Measurements from ENCODE around the gene PIK3CA. TPM values are rescaled to one million over a fixed set of nuclear protein-coding genes. Genes with fewer than 3 reads are reported as not detected.

PIK3CA gene
- total and polyA plus RNA-seq, 9 donors = 8.9 to 29.7 (median 20.2) TPM

DNA sequence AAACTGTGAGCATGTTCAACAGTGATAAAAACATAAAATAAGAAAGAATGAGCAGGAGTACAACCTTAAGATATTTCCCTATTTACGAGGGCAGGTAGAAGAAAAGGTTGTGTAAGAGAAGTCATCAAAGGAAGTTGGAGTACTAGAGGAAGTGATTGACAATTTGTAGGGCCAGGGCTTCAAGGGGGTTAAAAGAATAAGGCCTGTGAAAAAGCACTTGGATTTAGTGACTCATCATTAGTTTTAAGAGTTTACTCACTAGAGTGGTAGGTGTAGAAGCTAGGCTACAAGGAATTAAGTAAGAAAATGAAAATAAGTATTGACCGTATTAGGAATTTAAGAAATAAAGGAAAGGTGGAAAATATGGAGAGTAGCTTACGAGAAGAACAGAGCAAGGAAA, 79.2 kb downstream of the PIK3CA start:
- no peaks in the 10 kb centered on the region for H3K4me1 ChIP-seq (ENCODE audit: insufficient read depth)
- H3K27me3 ChIP-seq = no peaks in the 10 kb centered on the region
- no peak for DNase-seq
- no peak overlapping the region for H3K4me3 ChIP-seq
- no peaks in the 10 kb centered on the region for H3K36me3 ChIP-seq
- WGBS, 3 donors = 94 to 97% (median 94%) methylated on average over 3 of the region's 3 CpGs
- TF ChIP-seq, protein P1, sequence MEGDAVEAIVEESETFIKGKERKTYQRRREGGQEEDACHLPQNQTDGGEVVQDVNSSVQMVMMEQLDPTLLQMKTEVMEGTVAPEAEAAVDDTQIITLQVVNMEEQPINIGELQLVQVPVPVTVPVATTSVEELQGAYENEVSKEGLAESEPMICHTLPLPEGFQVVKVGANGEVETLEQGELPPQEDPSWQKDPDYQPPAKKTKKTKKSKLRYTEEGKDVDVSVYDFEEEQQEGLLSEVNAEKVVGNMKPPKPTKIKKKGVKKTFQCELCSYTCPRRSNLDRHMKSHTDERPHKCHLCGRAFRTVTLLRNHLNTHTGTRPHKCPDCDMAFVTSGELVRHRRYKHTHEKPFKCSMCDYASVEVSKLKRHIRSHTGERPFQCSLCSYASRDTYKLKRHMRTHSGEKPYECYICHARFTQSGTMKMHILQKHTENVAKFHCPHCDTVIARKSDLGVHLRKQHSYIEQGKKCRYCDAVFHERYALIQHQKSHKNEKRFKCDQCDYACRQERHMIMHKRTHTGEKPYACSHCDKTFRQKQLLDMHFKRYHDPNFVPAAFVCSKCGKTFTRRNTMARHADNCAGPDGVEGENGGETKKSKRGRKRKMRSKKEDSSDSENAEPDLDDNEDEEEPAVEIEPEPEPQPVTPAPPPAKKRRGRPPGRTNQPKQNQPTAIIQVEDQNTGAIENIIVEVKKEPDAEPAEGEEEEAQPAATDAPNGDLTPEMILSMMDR (IDR thresholded peaks at IDR 0.05) = no peak
- no peak for TF ChIP-seq POLR2A (IDR thresholded peaks at IDR 0.05)
- TF ChIP-seq EP300 (IDR thresholded peaks at IDR 0.05) = no peak
- no peak overlapping the region for H3K27ac ChIP-seq
- no peaks in the 10 kb centered on the region for H3K9me3 ChIP-seq
- intact Hi-C loops (cut with DNase I) = no loop called here

DNA sequence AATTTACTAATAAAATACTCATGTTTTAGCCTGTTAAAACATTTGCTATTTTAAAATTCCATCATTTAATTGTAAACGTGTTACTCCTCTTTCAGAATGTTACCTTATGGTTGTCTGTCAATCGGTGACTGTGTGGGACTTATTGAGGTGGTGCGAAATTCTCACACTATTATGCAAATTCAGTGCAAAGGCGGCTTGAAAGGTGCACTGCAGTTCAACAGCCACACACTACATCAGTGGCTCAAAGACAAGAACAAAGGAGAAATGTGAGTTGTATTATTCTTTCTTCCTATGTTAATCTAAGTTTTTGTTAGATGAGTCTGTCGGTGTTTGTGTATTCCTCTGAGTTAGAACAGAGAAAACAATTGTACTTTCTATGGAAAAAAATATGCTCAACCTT, 81.0 kb downstream of the PIK3CA start:
- Histone ChIP-seq H3K9me3 (no peaks in the 10 kb centered on the region), H3K27ac (no peak overlapping the region), H3K27me3 (no peaks in the 10 kb centered on the region), H3K4me1 (ENCODE audit: insufficient read depth) (no peaks in the 10 kb centered on the region), H3K36me3 (no peaks in the 10 kb centered on the region), H3K4me3 (no peak overlapping the region)
- no peak for DNase-seq
- 64 to 71% (median 64%) methylated on average over 5 of the region's 5 CpGs for WGBS, 3 donors
- TF ChIP-seq EP300 (IDR thresholded peaks at IDR 0.05) = no peak
- TF ChIP-seq, protein P1 (IDR thresholded peaks at IDR 0.05) = no peak
- TF ChIP-seq POLR2A (IDR thresholded peaks at IDR 0.05) = no peak
- intact Hi-C loops (cut with DNase I) = no loop called here

DNA sequence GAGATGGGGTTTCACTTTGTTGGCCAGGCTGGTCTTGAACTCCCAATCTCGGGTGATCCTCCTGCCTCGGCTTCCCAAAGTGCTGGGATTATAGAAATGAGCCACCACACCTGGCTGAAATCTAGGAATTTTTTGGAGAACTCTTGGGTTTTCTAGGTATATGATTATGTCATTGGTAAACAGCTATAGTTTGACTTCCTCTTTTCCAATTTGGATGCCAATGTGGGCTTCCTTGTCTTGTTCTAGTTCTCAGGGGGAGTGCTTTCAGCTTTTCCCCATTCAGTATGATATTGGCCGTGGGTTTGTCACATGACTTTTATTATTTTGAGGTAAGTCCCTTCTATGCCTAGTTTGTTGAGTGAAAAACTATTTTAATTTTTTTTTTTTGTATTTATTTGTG, 84.9 kb downstream of the PIK3CA start:
- H3K36me3 ChIP-seq = no peaks in the 10 kb centered on the region

DNA sequence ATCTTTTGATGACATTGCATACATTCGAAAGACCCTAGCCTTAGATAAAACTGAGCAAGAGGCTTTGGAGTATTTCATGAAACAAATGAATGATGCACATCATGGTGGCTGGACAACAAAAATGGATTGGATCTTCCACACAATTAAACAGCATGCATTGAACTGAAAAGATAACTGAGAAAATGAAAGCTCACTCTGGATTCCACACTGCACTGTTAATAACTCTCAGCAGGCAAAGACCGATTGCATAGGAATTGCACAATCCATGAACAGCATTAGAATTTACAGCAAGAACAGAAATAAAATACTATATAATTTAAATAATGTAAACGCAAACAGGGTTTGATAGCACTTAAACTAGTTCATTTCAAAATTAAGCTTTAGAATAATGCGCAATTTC, 86.0 kb downstream of the PIK3CA start:
- no peak for DNase-seq
- Histone ChIP-seq H3K27ac (no peak overlapping the region), H3K36me3 (no peaks in the 10 kb centered on the region), H3K9me3 (no peaks in the 10 kb centered on the region), H3K4me1 (ENCODE audit: insufficient read depth) (no peaks in the 10 kb centered on the region), H3K4me3 (no peak overlapping the region), H3K27me3 (no peaks in the 10 kb centered on the region)
- TF ChIP-seq POLR2A (IDR thresholded peaks at IDR 0.05) (no peak), EP300 (IDR thresholded peaks at IDR 0.05) (no peak)
- TF ChIP-seq, protein P1 (IDR thresholded peaks at IDR 0.05) = no peak
- intact Hi-C loops (cut with DNase I) = no loop called here
- 83 to 93% (median 88%) methylated on average over 4 of the region's 4 CpGs for WGBS, 3 donors

More for the DNA sequence above, 84.9 kb downstream of the PIK3CA start:
- TF ChIP-seq, protein P1 (IDR thresholded peaks at IDR 0.05) = no peak
- no peak overlapping the region for H3K4me3 ChIP-seq
- no peak overlapping the region for H3K27ac ChIP-seq
- no peaks in the 10 kb centered on the region for H3K4me1 ChIP-seq (ENCODE audit: insufficient read depth)
- no peaks in the 10 kb centered on the region for H3K9me3 ChIP-seq
- H3K27me3 ChIP-seq = no peaks in the 10 kb centered on the region
- 94 to 99% (median 96%) methylated on average over 3 of the region's 3 CpGs for WGBS, 3 donors
- intact Hi-C loops (cut with DNase I) = no loop called here
- DNase-seq = no peak

Data from ovary (tissue), 9 donors.